Measurements from ENCODE around the gene ADGRD1. TPM values are rescaled to one million over a fixed set of nuclear protein-coding genes. Genes with fewer than 3 reads are reported as not detected.
"Not testable (repeated sequence)": the region's sequence is repeated elsewhere in the genome, so short reads cannot be mapped to it uniquely, and the experiment has no call there.

The ADGRD1 gene
- total and polyA plus RNA-seq, 8 donors: 1.4 to 7.3 (median 5.2) TPM

DNA sequence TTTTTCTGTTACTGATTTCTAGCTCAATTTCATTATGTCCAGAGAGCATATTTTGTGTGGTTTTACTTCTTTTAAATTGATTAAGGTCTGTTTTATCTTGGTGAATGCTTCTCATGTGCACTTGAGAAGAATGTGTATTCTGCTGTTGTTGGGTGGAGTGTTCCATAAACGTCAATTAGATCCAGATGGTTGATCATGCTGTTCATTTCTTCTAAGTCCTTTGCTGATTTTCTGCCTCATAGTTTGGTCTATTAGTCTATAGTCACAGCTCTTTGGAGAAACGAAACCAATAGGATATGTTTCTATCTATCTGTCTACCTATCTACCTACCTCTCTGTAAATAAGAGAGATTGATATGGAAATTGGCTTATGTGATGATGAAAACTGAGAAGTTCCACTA, 17.1 kb upstream of the ADGRD1 start:
- ATAC-seq (no peak), FAIRE-seq (no peak), DNase-seq (no peak)
- 41 to 45% methylated on average over 2 of the region's 2 CpGs for WGBS, 2 donors
- no peaks in the 10 kb centered on the region for H3K4me1 ChIP-seq
- no peaks in the 10 kb centered on the region for H3K27me3 ChIP-seq
- no peak overlapping the region for H3K4me3 ChIP-seq
- no peak overlapping the region for H3K27ac ChIP-seq
- intact Hi-C loops (cut with DNase I): no loop called here
- TF ChIP-seq, protein P1, sequence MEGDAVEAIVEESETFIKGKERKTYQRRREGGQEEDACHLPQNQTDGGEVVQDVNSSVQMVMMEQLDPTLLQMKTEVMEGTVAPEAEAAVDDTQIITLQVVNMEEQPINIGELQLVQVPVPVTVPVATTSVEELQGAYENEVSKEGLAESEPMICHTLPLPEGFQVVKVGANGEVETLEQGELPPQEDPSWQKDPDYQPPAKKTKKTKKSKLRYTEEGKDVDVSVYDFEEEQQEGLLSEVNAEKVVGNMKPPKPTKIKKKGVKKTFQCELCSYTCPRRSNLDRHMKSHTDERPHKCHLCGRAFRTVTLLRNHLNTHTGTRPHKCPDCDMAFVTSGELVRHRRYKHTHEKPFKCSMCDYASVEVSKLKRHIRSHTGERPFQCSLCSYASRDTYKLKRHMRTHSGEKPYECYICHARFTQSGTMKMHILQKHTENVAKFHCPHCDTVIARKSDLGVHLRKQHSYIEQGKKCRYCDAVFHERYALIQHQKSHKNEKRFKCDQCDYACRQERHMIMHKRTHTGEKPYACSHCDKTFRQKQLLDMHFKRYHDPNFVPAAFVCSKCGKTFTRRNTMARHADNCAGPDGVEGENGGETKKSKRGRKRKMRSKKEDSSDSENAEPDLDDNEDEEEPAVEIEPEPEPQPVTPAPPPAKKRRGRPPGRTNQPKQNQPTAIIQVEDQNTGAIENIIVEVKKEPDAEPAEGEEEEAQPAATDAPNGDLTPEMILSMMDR (IDR thresholded peaks at IDR 0.05): no peak
- no peaks in the 10 kb centered on the region for H3K36me3 ChIP-seq
- no peaks in the 10 kb centered on the region for H3K9me3 ChIP-seq

DNA sequence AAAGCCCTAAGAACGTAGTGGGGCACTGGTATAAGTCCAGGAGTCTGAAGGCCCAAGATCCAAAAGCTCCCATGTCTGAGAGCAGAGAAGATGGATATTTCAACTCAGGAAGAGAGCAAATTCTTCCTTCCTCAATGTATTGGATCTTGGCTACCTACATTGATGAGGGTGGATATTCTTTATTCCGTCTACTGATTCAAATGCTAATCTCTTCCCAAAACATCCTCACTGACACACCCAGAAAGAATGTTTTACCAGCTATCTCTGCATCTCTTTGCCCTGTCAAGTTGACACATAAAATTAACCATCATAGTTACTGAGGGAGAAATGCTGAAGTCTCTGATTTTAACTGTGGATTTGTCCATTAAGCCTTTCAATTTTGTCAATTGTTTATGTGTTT, 16.6 kb upstream of the ADGRD1 start:
- no peak overlapping the region for H3K4me3 ChIP-seq
- H3K27me3 ChIP-seq: no peaks in the 10 kb centered on the region
- H3K9me3 ChIP-seq: no peaks in the 10 kb centered on the region
- DNase-seq (no peak), ATAC-seq (no peak), FAIRE-seq (no peak)
- TF ChIP-seq, protein P1 (IDR thresholded peaks at IDR 0.05): no peak
- H3K4me1 ChIP-seq: no peaks in the 10 kb centered on the region
- H3K27ac ChIP-seq: no peak overlapping the region
- 66 to 80% methylated on average over 2 of the region's 2 CpGs for WGBS, 2 donors
- no peaks in the 10 kb centered on the region for H3K36me3 ChIP-seq
- intact Hi-C loops (cut with DNase I): no loop called here

DNA sequence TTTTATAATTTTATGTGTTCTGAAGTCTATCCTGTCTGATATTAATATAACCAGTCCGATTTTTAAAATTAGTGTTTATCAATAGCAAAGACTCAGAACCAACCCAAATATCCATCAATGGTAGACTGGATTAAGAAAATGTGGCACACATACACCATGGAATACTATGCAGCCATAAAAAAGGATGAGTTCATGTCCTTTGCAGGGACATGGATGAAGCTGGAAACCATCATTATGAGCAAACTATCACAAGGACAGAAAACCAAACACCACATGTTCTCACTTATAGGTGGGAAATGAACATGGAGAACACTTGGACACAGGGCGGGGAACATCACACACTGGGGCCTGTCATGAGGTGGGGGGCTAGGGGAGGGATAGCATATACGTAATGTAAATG, 16.2 kb upstream of the ADGRD1 start:
- FAIRE-seq; DNase-seq; H3K9me3 ChIP-seq; H3K36me3 ChIP-seq; ATAC-seq; H3K27me3 ChIP-seq; H3K4me1 ChIP-seq; H3K4me3 ChIP-seq; intact Hi-C loops (cut with DNase I); H3K27ac ChIP-seq: not testable (repeated sequence)
- 83 to 89% methylated on average over 3 of the region's 3 CpGs for WGBS, 2 donors

DNA sequence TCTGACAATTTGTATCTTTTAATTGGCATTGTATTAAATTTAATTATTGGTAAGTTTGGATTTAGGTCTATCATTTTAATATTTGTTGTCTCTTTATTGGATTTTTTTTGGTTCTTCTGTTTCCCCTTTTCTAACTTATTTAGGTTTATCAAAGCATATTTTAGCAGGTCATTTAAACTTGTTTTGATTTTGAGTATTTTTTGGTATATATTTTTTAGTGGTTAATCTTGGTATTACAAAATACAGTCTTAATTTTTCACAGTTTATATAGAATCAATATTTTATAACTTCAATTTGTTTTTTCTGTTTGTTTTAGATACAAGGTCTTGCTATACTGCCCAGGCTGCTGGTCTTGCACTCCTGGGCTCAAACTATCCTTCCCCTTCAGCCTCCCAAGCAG, 15.5 kb upstream of the ADGRD1 start:
- Histone ChIP-seq H3K9me3 (no peaks in the 10 kb centered on the region), H3K27ac (no peak overlapping the region), H3K4me1 (no peaks in the 10 kb centered on the region), H3K36me3 (no peaks in the 10 kb centered on the region), H3K4me3 (no peak overlapping the region), H3K27me3 (no peaks in the 10 kb centered on the region)
- intact Hi-C loops (cut with DNase I): no loop called here
- FAIRE-seq (no peak), DNase-seq (no peak), ATAC-seq (no peak)
- TF ChIP-seq, protein P1 (IDR thresholded peaks at IDR 0.05): no peak

DNA sequence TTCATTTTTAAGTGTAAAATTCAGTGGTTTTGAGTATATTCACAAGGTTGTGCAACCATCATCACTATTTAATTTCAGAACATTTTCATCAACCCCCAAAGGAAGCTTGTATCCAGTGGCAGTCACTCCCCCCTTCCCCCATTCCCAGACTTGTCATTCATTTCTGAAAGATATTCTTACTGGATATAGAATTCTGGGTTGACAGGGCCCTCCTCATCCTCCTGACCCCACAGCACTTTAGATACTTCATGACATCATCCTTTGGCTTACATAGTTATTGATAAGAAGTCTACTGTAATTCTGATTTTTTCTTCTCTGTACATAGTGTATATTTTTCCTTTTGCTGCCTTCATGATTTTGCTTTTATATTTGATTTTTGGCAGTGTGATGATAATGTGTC, 8.8 kb upstream of the ADGRD1 start:
- TF ChIP-seq, protein P1 (IDR thresholded peaks at IDR 0.05): no peak
- Histone ChIP-seq H3K36me3 (no peaks in the 10 kb centered on the region), H3K27me3 (no peaks in the 10 kb centered on the region), H3K27ac (no peak overlapping the region), H3K4me3 (no peak overlapping the region), H3K9me3 (no peaks in the 10 kb centered on the region), H3K4me1 (no peaks in the 10 kb centered on the region)
- DNase-seq (no peak), FAIRE-seq (no peak), ATAC-seq (no peak)
- intact Hi-C loops (cut with DNase I): no loop called here

All from pancreas (tissue), 10 donors.